ENCODE results near the gene ARFIP2. TPM values are rescaled to one million over a fixed set of nuclear protein-coding genes. Genes with fewer than 3 reads are reported as not detected.

Gene ARFIP2
- total and polyA plus RNA-seq, 2 of the 8 experiments (the other 6 are each of a cell fraction or from before 2014, with no cell fraction given): 48.3 to 48.7 TPM

DNA sequence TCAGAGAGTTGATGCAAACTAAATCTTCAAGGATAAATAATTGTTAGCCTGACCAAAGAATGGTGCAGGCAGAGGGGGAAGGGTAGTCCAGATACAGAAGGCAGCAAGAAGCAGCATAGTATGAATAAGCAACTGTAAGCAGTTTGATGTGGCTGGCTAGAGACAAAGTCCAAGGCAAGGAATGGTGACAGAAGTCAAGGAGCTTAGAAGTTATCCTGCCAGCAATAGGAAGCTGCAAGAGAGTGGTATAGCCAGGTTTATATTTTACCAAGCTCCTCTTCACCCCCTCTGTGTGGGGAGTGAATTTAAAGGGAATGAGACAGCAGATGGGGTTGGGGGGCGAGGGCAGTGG is 22.1 kb downstream of the ARFIP2 start:
- H3K9me3 ChIP-seq (ENCODE audit: insufficient read depth in 2 of 2, low read depth in 1 of 2, low read length in 1 of 2): no peaks in the 10 kb centered on the region
- H3K14ac ChIP-seq (ENCODE audit: insufficient read length): no peak overlapping the region
- H4K5ac ChIP-seq (ENCODE audit: insufficient read length, low read depth, low read length): no peak overlapping the region
- no peak overlapping the region for H3K4ac ChIP-seq (replicated peaks; ENCODE audit: insufficient read length, low read depth, low read length)
- no peak overlapping the region for H2BK12ac ChIP-seq (ENCODE audit: low read depth, low read length)
- no peaks in the 10 kb centered on the region for H4K20me1 ChIP-seq (replicated peaks in 1 of 2; ENCODE audit: control insufficient read depth in 1 of 2, insufficient read depth in 2 of 2, low read length in 2 of 2)
- no peak overlapping the region for H3K56ac ChIP-seq (replicated peaks; ENCODE audit: insufficient read length, low read depth, low read length)
- H2BK5ac ChIP-seq (ENCODE audit: low read depth, low read length): no peak overlapping the region
- ChIA-PET CTCF (ENCODE audit: partially characterized antibody) (interaction anchor here (1.2 to 6.5 kb wide), 4 partner anchors 10 to 81 kb away, joined by 3 to 83 read pairs (median 6); partner anchors contain the start of gene HPX), POLR2A (ENCODE audit: partially characterized antibody) (interaction anchor here (0.6 to 1.5 kb wide), 3 partner anchors 9 to 1637 kb away, joined by 3 to 6 read pairs (median 4); no protein-coding TSS in a partner anchor)
- H3K18ac ChIP-seq (ENCODE audit: extremely low read depth, low read length): no peak overlapping the region
- H3K79me1 ChIP-seq (ENCODE audit: low read depth, low read length): no peaks in the 10 kb centered on the region; the same call in 1 of the 2 replicates
- WGBS, 2 experiments (ENCODE audit: extremely low coverage in 1 of 2, insufficient coverage in 1 of 2, insufficient read length in 1 of 2, insufficient replicate concordance in 2 of 2, low coverage in 1 of 2, low lambda C conversion rate in 2 of 2, missing lambda C conversion rate in 1 of 2): 79% methylated on average over 1 of the region's 1 CpG; no CpG with 5 or more reads in 1 of the 2 experiments
- H3K9ac ChIP-seq (replicated peaks in 1 of 4; ENCODE audit: extremely low read depth in 1 of 4, low read depth in 3 of 4, low read length in 3 of 4): no peak overlapping the region; a peak in 1 of 7 replicates
- no peak for DNase-seq (ENCODE audit: low read depth in 1 of 2, low spot score in 2 of 2)
- H3K36me3 ChIP-seq (ENCODE audit: control insufficient read depth in 2 of 4, insufficient read depth in 4 of 4, low read length in 3 of 4): peaks cover 0 to 12% (median 3%) of the 10 kb centered on the region in 4 experiments; a peak in 2 of 8 replicates
- no peak overlapping the region for H3K23ac ChIP-seq (ENCODE audit: insufficient read length)
- H2BK15ac ChIP-seq (ENCODE audit: low read length): no peak overlapping the region
- no peaks in the 10 kb centered on the region; the same call in 1 of the 2 replicates for H3K23me2 ChIP-seq (ENCODE audit: low read depth, low read length)
- H3K4me3 ChIP-seq (ENCODE audit: extremely low read depth in 1 of 4, insufficient read depth in 2 of 4, low read depth in 3 of 4, low read length in 4 of 4): no peak overlapping the region
- no peak overlapping the region for H3K27ac ChIP-seq (ENCODE audit: low read depth, low read length)
- H3K4me2 ChIP-seq (ENCODE audit: insufficient read depth in 1 of 2, low read depth in 2 of 2, low read length in 2 of 2): no peak overlapping the region
- no peaks in the 10 kb centered on the region for H3K79me2 ChIP-seq (ENCODE audit: control insufficient read depth in 1 of 2, insufficient read depth in 2 of 2, low read length in 2 of 2)
- H2BK120ac ChIP-seq (replicated peaks; ENCODE audit: low read depth, low read length): no peak overlapping the region
- no peak overlapping the region for H4K8ac ChIP-seq (ENCODE audit: extremely low read depth, insufficient read depth, low read length)
- H2AK5ac ChIP-seq (ENCODE audit: low read depth, low read length): no peak overlapping the region
- H3K4me1 ChIP-seq (replicated peaks in 1 of 4; ENCODE audit: control insufficient read depth in 3 of 4, insufficient read depth in 4 of 4, low read length in 3 of 4): no peaks in the 10 kb centered on the region
- H2AFZ ChIP-seq (ENCODE audit: low read length): no peak overlapping the region
- no peak for FAIRE-seq
- H2BK20ac ChIP-seq (ENCODE audit: low read length): no peak overlapping the region
- no peaks in the 10 kb centered on the region for H3K27me3 ChIP-seq (replicated peaks in 1 of 4; ENCODE audit: control insufficient read depth in 3 of 4, extremely low read depth in 1 of 4, insufficient read depth in 3 of 4, low read length in 3 of 4)
- TF ChIP-seq EGR1 (IDR thresholded peaks at IDR 0.05; ENCODE audit: borderline replicate concordance, low read depth, low read length) (no peak), PHF8 (conservative IDR thresholded peaks at IDR 0.05; ENCODE audit: low read depth, low read length) (no peak), SIN3A (conservative IDR thresholded peaks at IDR 0.05 in 1 of 2, IDR thresholded peaks at IDR 0.05 in 1 of 2; ENCODE audit: low read depth in 1 of 2, low read length in 2 of 2) (no peak), CEBPB (IDR thresholded peaks at IDR 0.05; ENCODE audit: low read depth, low read length) (no peak), EP300 (IDR thresholded peaks at IDR 0.05; ENCODE audit: borderline replicate concordance in 1 of 2, low read depth in 2 of 2, low read length in 2 of 2) (no peak), RAD21 (IDR thresholded peaks at IDR 0.05 in 1 of 2, conservative IDR thresholded peaks at IDR 0.05 in 1 of 2; ENCODE audit: low read depth in 2 of 2, low read length in 2 of 2) (no peak), KDM4A (IDR thresholded peaks at IDR 0.05; ENCODE audit: low read depth, low read length, severe bottlenecking) (no peak)
- no peak overlapping the region for H4K91ac ChIP-seq (replicated peaks; ENCODE audit: insufficient read length, low read length)
